Urothelium cell line (cell line): ENCODE data around the gene PPARA.
"Not testable (repeated sequence)": the region's sequence is repeated elsewhere in the genome, so short reads cannot be mapped to it uniquely, and the experiment has no call there.

Source experiments
- DNase-seq: peaks from one replicate; pipeline ENCODE4 v3.0.0; 2011; ENCODE audit warnings: low spot score, mixed read lengths
- FAIRE-seq: peaks from 2 replicates; lab custom pipeline; 2011; peaks lifted over from hg19 to GRCh38; lab: Jason Lieb, UNC

PPARA gene

GRCh38 chr22:46165977-46166376 lies 15.7 kb downstream of the PPARA start:
- no peak for DNase-seq
- no peak for FAIRE-seq

- no peak for DNase-seq
- FAIRE-seq, result no peak
These were observed 19.3 kb downstream of the PPARA start for GRCh38 chr22:46169628-46170027.

GRCh38 chr22:46171940-46172339 lies 21.6 kb downstream of the PPARA start:
- FAIRE-seq, result no peak
- DNase-seq, result peak; percentile 78

GRCh38 chr22:46172522-46173110 lies 22.3 kb downstream of the PPARA start:
- no peak for FAIRE-seq
- no peak for DNase-seq

GRCh38 chr22:46173152-46173551 lies 22.8 kb downstream of the PPARA start:
- FAIRE-seq, result no peak
- DNase-seq, result no peak

GRCh38 chr22:46175631-46176030 lies 25.3 kb downstream of the PPARA start:
- no peak for FAIRE-seq
- DNase-seq, result no peak

GRCh38 chr22:46176508-46177003 lies 26.2 kb downstream of the PPARA start:
- no peak for DNase-seq
- no peak for FAIRE-seq

- FAIRE-seq, result peak; percentile 77
- peak; percentile 27 for DNase-seq
These were observed 28.6 kb downstream of the PPARA start for GRCh38 chr22:46178755-46179505.

- no peak for DNase-seq
- no peak for FAIRE-seq
These were observed 29.4 kb downstream of the PPARA start for GRCh38 chr22:46179748-46180147.

- DNase-seq (no peak), FAIRE-seq (peak; percentile 66)
These were observed 30.2 kb downstream of the PPARA start for GRCh38 chr22:46180370-46181137.

- FAIRE-seq, result no peak
- DNase-seq, result no peak
These were observed 33.4 kb downstream of the PPARA start for GRCh38 chr22:46183733-46184132.

- FAIRE-seq, result no peak
- DNase-seq, result no peak
These were observed 35.0 kb downstream of the PPARA start for GRCh38 chr22:46185283-46185682.

- DNase-seq (peak; percentile 61), FAIRE-seq (no peak)
These were observed 37.5 kb downstream of the PPARA start for GRCh38 chr22:46187862-46188261.

- no peak for FAIRE-seq
- no peak for DNase-seq
These were observed 42.1 kb downstream of the PPARA start for GRCh38 chr22:46192210-46192993.

- DNase-seq (no peak), FAIRE-seq (peak; percentile 5)
These were observed 43.6 kb downstream of the PPARA start for GRCh38 chr22:46193898-46194310.

GRCh38 chr22:46195487-46196165 lies 45.3 kb downstream of the PPARA start:
- no peak for DNase-seq
- FAIRE-seq, result no peak

- DNase-seq (no peak), FAIRE-seq (no peak)
These were observed 46.0 kb downstream of the PPARA start for GRCh38 chr22:46196278-46196677.

- DNase-seq (no peak), FAIRE-seq (no peak)
These were observed 47.9 kb downstream of the PPARA start for GRCh38 chr22:46198274-46198673.

GRCh38 chr22:46198806-46199205 lies 48.5 kb downstream of the PPARA start:
- FAIRE-seq, DNase-seq: not testable (repeated sequence)

GRCh38 chr22:46201059-46201757 lies 50.9 kb downstream of the PPARA start:
- no peak for DNase-seq
- FAIRE-seq, result no peak
